ENCODE results near the gene DTNA. TPM values are rescaled to one million over a fixed set of nuclear protein-coding genes. Genes with fewer than 3 reads are reported as not detected.

DTNA gene
- total RNA-seq, 3 donors from 2014 or later (not counting 1 experiment from before 2014, with no cell fraction given) = 0.33 TPM; not detected in 2

DNA sequence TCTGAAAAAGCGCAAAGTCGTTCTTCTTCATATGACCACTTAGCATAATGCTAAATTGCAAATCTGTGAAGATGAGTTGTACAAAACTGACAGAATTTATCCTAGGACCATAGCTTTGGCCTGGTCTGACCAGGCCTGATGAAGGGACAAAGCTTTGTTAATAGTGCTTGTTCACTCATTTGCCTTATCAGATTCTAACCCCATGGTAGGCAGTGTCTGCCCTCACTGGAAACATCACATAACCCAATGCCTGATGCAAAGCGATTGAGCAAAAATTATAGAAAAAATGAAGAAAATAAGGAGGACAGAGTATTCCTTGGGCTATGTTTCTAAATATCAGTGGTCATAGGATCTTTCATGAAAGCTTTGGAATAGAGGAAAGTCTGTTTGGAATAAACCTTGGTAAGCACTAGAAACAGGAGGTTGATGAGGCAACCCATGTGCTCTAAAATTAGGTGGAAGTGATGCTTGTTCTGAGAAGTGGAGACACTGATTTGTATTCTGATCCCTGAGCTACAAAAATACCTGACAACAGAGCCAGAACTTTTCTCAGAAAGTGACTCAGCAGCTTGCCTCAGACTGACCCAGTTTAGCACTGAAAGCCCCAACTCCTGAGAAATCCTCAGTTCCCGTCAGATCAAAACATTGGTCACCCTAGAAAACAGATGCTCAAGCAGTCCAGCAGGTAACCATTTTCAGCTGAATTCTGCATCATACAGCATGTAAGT, 199.7 kb downstream of the DTNA start:
- H3K27me3 Mint-ChIP-seq (ENCODE audit: low read depth in 2 of 2) = no peaks in the 10 kb centered on the region
- DNase-seq (no peak), ATAC-seq (no peak)
- H3K27me3 ChIP-seq (ENCODE audit: control insufficient read depth, insufficient read depth, low read length) = no peaks in the 10 kb centered on the region
- intact Hi-C loops (cut with micrococcal nuclease) = no loop called here
- WGBS (ENCODE audit: insufficient coverage) = 86% methylated on average over 2 of the region's 4 CpGs
- no peak overlapping the region for H3K27ac ChIP-seq (ENCODE audit: low read length)
- H3K9me3 ChIP-seq (ENCODE audit: control insufficient read depth, insufficient read depth, low read length) = no peaks in the 10 kb centered on the region
- TF ChIP-seq, protein P1, sequence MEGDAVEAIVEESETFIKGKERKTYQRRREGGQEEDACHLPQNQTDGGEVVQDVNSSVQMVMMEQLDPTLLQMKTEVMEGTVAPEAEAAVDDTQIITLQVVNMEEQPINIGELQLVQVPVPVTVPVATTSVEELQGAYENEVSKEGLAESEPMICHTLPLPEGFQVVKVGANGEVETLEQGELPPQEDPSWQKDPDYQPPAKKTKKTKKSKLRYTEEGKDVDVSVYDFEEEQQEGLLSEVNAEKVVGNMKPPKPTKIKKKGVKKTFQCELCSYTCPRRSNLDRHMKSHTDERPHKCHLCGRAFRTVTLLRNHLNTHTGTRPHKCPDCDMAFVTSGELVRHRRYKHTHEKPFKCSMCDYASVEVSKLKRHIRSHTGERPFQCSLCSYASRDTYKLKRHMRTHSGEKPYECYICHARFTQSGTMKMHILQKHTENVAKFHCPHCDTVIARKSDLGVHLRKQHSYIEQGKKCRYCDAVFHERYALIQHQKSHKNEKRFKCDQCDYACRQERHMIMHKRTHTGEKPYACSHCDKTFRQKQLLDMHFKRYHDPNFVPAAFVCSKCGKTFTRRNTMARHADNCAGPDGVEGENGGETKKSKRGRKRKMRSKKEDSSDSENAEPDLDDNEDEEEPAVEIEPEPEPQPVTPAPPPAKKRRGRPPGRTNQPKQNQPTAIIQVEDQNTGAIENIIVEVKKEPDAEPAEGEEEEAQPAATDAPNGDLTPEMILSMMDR (IDR thresholded peaks at IDR 0.05) = no peak
- H3K27ac Mint-ChIP-seq = no peak overlapping the region
- H3K4me3 ChIP-seq (ENCODE audit: low read length) = no peak overlapping the region
- no peaks in the 10 kb centered on the region for H3K4me1 ChIP-seq (ENCODE audit: control insufficient read depth, insufficient read depth, low read length)
- no peaks in the 10 kb centered on the region for H3K36me3 Mint-ChIP-seq
- H3K4me3 Mint-ChIP-seq = no peak overlapping the region
- H3K36me3 ChIP-seq (ENCODE audit: control insufficient read depth, insufficient read depth, low read length) = no peaks in the 10 kb centered on the region
- H3K4me1 Mint-ChIP-seq = no peaks in the 10 kb centered on the region
- H3K9me3 Mint-ChIP-seq = no peaks in the 10 kb centered on the region

DNA sequence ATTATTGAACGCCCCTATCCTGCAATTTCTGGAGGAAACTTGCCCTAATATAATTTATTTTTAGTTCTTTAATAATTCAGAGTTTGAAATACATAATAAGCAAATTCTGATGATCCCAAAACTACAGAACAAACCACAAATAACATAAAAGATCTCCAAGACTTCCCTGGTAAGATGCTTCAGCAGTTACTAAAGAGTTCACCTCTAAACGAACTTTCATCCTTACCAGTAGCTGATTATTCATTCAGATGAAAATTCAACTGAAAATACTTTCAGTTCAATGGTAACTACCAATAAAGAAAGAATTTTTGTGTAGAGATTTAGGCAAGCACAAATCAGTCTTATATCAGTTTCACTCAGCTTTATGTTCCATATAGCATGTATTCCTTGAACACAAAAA, 201.0 kb downstream of the DTNA start:
- Histone ChIP-seq H3K27ac (ENCODE audit: low read length) (no peak overlapping the region), H3K9me3 (ENCODE audit: control insufficient read depth, insufficient read depth, low read length) (no peaks in the 10 kb centered on the region), H3K4me3 (ENCODE audit: low read length) (no peak overlapping the region), H3K4me1 (ENCODE audit: control insufficient read depth, insufficient read depth, low read length) (no peaks in the 10 kb centered on the region), H3K36me3 (ENCODE audit: control insufficient read depth, insufficient read depth, low read length) (no peaks in the 10 kb centered on the region), H3K27me3 (ENCODE audit: control insufficient read depth, insufficient read depth, low read length) (no peaks in the 10 kb centered on the region)
- H3K9me3 Mint-ChIP-seq = no peaks in the 10 kb centered on the region
- intact Hi-C loops (cut with micrococcal nuclease) = no loop called here
- no peaks in the 10 kb centered on the region for H3K36me3 Mint-ChIP-seq
- no CpG with 5 or more reads among the region's 2 CpGs for WGBS (ENCODE audit: insufficient coverage)
- TF ChIP-seq, protein P1 (IDR thresholded peaks at IDR 0.05) = no peak
- no peaks in the 10 kb centered on the region for H3K27me3 Mint-ChIP-seq (ENCODE audit: low read depth in 2 of 2)
- H3K4me1 Mint-ChIP-seq = no peaks in the 10 kb centered on the region
- ATAC-seq = no peak
- H3K27ac Mint-ChIP-seq = no peak overlapping the region
- no peak overlapping the region for H3K4me3 Mint-ChIP-seq
- DNase-seq = no peak

DNA sequence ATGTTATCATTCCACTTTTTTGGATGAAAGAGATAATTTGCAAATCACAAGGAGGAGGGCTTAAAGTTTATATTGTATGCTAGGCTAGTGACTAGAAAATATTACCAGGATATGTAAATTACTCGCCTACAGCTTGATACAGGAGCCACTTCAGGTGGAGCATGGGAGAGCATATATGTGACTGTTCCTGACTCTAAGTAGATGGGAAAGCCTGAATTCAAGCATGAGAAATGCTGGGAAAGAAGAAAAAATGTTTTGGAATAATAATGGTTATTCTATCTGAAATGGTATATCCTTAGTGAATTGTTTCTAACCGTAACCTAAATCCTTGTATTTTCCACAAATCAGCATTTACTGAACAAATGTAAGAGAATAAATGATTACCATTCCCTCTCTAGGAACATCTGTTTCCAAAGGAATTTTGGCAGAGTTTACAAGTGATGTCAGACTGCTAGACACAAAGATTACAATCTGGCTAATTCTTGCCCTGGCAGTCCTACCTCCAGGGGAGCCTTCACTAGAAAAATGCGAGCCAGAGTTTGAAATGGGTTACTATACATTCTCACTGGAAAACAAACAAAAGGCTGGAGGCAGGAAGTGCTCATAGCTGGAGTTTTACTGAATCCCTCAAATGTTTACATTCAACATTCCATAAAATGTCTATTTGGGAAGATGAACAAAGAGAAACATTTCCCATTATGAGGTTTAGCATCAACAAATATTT, 201.7 kb downstream of the DTNA start:
- Mint-ChIP-seq H3K27me3 (ENCODE audit: low read depth in 2 of 2) (no peaks in the 10 kb centered on the region), H3K27ac (no peak overlapping the region), H3K9me3 (no peaks in the 10 kb centered on the region), H3K36me3 (no peaks in the 10 kb centered on the region), H3K4me1 (no peaks in the 10 kb centered on the region), H3K4me3 (no peak overlapping the region)
- DNase-seq (no peak), ATAC-seq (no peak)
- WGBS (ENCODE audit: insufficient coverage) = 91% methylated on average over 2 of the region's 3 CpGs
- H3K27ac ChIP-seq (ENCODE audit: low read length) = no peak overlapping the region
- no peaks in the 10 kb centered on the region for H3K9me3 ChIP-seq (ENCODE audit: control insufficient read depth, insufficient read depth, low read length)
- H3K27me3 ChIP-seq (ENCODE audit: control insufficient read depth, insufficient read depth, low read length) = no peaks in the 10 kb centered on the region
- TF ChIP-seq, protein P1 (IDR thresholded peaks at IDR 0.05) = no peak
- no peaks in the 10 kb centered on the region for H3K4me1 ChIP-seq (ENCODE audit: control insufficient read depth, insufficient read depth, low read length)
- no peak overlapping the region for H3K4me3 ChIP-seq (ENCODE audit: low read length)
- H3K36me3 ChIP-seq (ENCODE audit: control insufficient read depth, insufficient read depth, low read length) = no peaks in the 10 kb centered on the region
- intact Hi-C loops (cut with micrococcal nuclease) = no loop called here

All from natural killer cell (primary cell).